Esophagus squamous epithelium (tissue), 4 donors: ENCODE results near the gene KCNMA1.

ENCODE experiments used
- POLR2A ChIP-seq, 4 donors: fragments of 450-650 bp; IDR thresholded peaks; one replicate each; pipeline ENCODE4 v1.6.1; 2017; ENCODE audit warnings: antibody characterized with exemption in 4 of 4, mild to moderate bottlenecking in 4 of 4, moderate library complexity in 3 of 4
- TF ChIP-seq, protein P1 (sequence below), 6 experiments: fragments of 450-650 bp in 4 of 6; fragments of 200-600 bp in 2 of 6; sonication (generic) in 2 of 6; IDR thresholded peaks; one replicate each; pipeline ENCODE4 v1.5.1; 2016 to 2019; ENCODE audit warnings: antibody characterized with exemption in 6 of 6, mild to moderate bottlenecking in 4 of 6, moderate library complexity in 4 of 6

GRCh38 chr10:77448226-77448625 is 189.4 kb downstream of the KCNMA1 start:
- TF ChIP-seq POLR2A (IDR thresholded peaks at IDR 0.05) = no peak
- TF ChIP-seq, protein P1, sequence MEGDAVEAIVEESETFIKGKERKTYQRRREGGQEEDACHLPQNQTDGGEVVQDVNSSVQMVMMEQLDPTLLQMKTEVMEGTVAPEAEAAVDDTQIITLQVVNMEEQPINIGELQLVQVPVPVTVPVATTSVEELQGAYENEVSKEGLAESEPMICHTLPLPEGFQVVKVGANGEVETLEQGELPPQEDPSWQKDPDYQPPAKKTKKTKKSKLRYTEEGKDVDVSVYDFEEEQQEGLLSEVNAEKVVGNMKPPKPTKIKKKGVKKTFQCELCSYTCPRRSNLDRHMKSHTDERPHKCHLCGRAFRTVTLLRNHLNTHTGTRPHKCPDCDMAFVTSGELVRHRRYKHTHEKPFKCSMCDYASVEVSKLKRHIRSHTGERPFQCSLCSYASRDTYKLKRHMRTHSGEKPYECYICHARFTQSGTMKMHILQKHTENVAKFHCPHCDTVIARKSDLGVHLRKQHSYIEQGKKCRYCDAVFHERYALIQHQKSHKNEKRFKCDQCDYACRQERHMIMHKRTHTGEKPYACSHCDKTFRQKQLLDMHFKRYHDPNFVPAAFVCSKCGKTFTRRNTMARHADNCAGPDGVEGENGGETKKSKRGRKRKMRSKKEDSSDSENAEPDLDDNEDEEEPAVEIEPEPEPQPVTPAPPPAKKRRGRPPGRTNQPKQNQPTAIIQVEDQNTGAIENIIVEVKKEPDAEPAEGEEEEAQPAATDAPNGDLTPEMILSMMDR (IDR thresholded peaks at IDR 0.05) = no peak
